Keratinocyte (primary cell): Measurements from ENCODE around the gene PDZD7. TPM values are rescaled to one million over a fixed set of nuclear protein-coding genes. Genes with fewer than 3 reads are reported as not detected.

Source experiments
- DNase-seq: peaks from one replicate; pipeline ENCODE4 v3.0.0-alpha.2; 2011; ENCODE audit warnings: low read depth, missing footprints, low spot score
- FAIRE-seq: peaks from 2 replicates; lab custom pipeline; 2011; peaks lifted over from hg19 to GRCh38; lab: Jason Lieb, UNC
- H2AFZ ChIP-seq: 2 replicates; pipeline ENCODE4 v1.6.0; 2012; ENCODE audit warnings: low read length, control low read depth, inconsistent platforms; ENCODE audit not compliant: control insufficient read depth
- H3K27ac ChIP-seq: 2 replicates; pipeline ENCODE4 v1.5.1; 2011; ENCODE audit warnings: low read length; ENCODE audit not compliant: control insufficient read depth, insufficient read depth
- H3K27me3 ChIP-seq: 3 replicates; pipeline ENCODE4 v1.6.0; 2011; ENCODE audit warnings: low read length; ENCODE audit not compliant: control insufficient read depth, insufficient read depth; ENCODE audit errors: extremely low read depth
- H3K36me3 ChIP-seq, 2 experiments: 2 replicates in 1 of 2; 3 replicates in 1 of 2; pipeline ENCODE4 v1.5.1; 2011; ENCODE audit warnings: low read length in 2 of 2, mild to moderate bottlenecking in 1 of 2; ENCODE audit not compliant: control insufficient read depth in 2 of 2, insufficient read depth in 2 of 2; ENCODE audit errors: extremely low read depth in 1 of 2
- H3K4me1 ChIP-seq: 3 replicates; pipeline ENCODE4 v1.5.1; 2011; ENCODE audit warnings: low read length; ENCODE audit not compliant: control insufficient read depth, insufficient read depth; ENCODE audit errors: extremely low read depth
- H3K4me2 ChIP-seq: 3 replicates; pipeline ENCODE4 v1.6.0; 2011; ENCODE audit warnings: low read depth, low read length; ENCODE audit not compliant: control insufficient read depth, insufficient read depth; ENCODE audit errors: extremely low read depth
- H3K4me3 ChIP-seq, 3 experiments: fragments of 200-600 bp in 1 of 3; sonication (generic) in 1 of 3; 2 replicates in 2 of 3; 3 replicates in 1 of 3; pipeline ENCODE4 v1.5.1; 2011 to 2016; ENCODE audit warnings: low read length in 3 of 3, mild to moderate bottlenecking in 3 of 3, control low read depth in 2 of 3, inconsistent platforms in 1 of 3, low read depth in 1 of 3, mixed read lengths in 1 of 3, mixed run types in 1 of 3, moderate library complexity in 1 of 3; ENCODE audit not compliant: control insufficient read depth in 2 of 3, insufficient read depth in 2 of 3; ENCODE audit errors: extremely low read depth in 1 of 3
- H3K79me2 ChIP-seq: 2 replicates; pipeline ENCODE4 v1.6.0; 2012; ENCODE audit warnings: low read length; ENCODE audit not compliant: control insufficient read depth, insufficient read depth
- H3K9ac ChIP-seq: 3 replicates; pipeline ENCODE4 v1.6.0; 2011; ENCODE audit warnings: low read length; ENCODE audit not compliant: control insufficient read depth, insufficient read depth; ENCODE audit errors: extremely low read depth
- H3K9me1 ChIP-seq: 3 replicates; pipeline ENCODE4 v1.6.0; 2011; ENCODE audit warnings: low read length; ENCODE audit not compliant: control insufficient read depth, insufficient read depth; ENCODE audit errors: extremely low read depth
- H3K9me3 ChIP-seq: 2 replicates; pipeline ENCODE4 v1.5.1; 2012; ENCODE audit warnings: low read depth, low read length; ENCODE audit not compliant: control insufficient read depth
- H4K20me1 ChIP-seq: 3 replicates; pipeline ENCODE4 v1.6.0; 2011; ENCODE audit warnings: low read length; ENCODE audit not compliant: control insufficient read depth, insufficient read depth; ENCODE audit errors: extremely low read depth
- EZH2 ChIP-seq: IDR thresholded peaks from one replicate; pipeline ENCODE4 v1.6.1; 2012; ENCODE audit warnings: inconsistent platforms, mild to moderate bottlenecking, low read length, moderate library complexity
- dilution Hi-C: fragments of 300-500 bp; cut with MboI; formaldehyde crosslinking; loops from one replicate; pipeline ENCODE4 v1.7.0; 2020; ENCODE audit warnings: low sequenced_read_pairs; ENCODE audit not compliant: extremely low pct_ligation_motif_present
- polyA plus RNA-seq, 5 experiments: library from polyadenylated mRNA; depleted of rRNA in 3 of 5; stranded (reverse) in 3 of 5; stranded (forward) in 1 of 5; unstranded in 1 of 5; fragments of >200 nt; gene quantifications; 1 replicate in 1 of 5; 2 replicates in 3 of 5; 3 replicates in 1 of 5; pipeline versions ENCODE4 v1.2.1 to v1.2.3, GENCODE V29; 2011 to 2012; ENCODE audit warnings: missing spikeins in 2 of 5, low read depth in 1 of 5, low replicate concordance in 1 of 5
- TF ChIP-seq, protein P1 (sequence below), 3 experiments: IDR thresholded peaks in 1 of 3; conservative IDR thresholded peaks in 1 of 3; optimal IDR thresholded peaks in 1 of 3; 2 replicates in 2 of 3; 3 replicates in 1 of 3; pipeline versions ENCODE3 to v1.5.1; 2011; ENCODE audit warnings: low read length in 3 of 3, mild to moderate bottlenecking in 3 of 3, moderate library complexity in 2 of 3, control low read depth in 1 of 3, inconsistent platforms in 1 of 3; ENCODE audit not compliant: insufficient read depth in 2 of 3; ENCODE audit errors: extremely low read depth in 1 of 3

PDZD7 gene
- polyA plus RNA-seq, 1 donor (not counting 4 experiments of a cell fraction or from before 2014, with no cell fraction given): 0.54 TPM

DNA sequence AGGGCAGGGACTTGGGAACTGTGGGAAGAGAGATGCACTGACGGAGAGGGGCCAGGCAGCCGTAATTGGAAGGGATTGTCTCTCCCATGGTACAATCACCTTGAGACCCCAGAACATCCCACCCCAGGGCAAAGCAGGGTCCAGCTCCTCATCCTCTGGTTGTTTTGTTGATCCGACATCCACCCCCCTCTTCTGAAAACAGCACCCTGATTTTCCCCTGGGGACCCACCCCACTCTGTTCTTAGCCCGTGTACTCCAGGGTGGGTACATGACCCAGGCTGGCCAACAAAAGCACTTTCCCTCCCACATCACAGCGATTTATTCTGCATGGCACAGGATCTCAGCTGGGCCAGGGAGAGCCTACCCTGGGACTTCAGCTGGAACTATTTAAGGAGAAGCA is 14.1 kb downstream of the PDZD7 start:
- TF ChIP-seq EZH2: no peak
- TF ChIP-seq, protein P1, sequence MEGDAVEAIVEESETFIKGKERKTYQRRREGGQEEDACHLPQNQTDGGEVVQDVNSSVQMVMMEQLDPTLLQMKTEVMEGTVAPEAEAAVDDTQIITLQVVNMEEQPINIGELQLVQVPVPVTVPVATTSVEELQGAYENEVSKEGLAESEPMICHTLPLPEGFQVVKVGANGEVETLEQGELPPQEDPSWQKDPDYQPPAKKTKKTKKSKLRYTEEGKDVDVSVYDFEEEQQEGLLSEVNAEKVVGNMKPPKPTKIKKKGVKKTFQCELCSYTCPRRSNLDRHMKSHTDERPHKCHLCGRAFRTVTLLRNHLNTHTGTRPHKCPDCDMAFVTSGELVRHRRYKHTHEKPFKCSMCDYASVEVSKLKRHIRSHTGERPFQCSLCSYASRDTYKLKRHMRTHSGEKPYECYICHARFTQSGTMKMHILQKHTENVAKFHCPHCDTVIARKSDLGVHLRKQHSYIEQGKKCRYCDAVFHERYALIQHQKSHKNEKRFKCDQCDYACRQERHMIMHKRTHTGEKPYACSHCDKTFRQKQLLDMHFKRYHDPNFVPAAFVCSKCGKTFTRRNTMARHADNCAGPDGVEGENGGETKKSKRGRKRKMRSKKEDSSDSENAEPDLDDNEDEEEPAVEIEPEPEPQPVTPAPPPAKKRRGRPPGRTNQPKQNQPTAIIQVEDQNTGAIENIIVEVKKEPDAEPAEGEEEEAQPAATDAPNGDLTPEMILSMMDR (optimal IDR thresholded peaks at IDR 0.05 in 1 of 3, IDR thresholded peaks at IDR 0.05 in 1 of 3, conservative IDR thresholded peaks at IDR 0.05 in 1 of 3; ENCODE audit: extremely low read depth in 1 of 3, insufficient read depth in 2 of 3, low read length in 3 of 3): no peak
- peaks cover 4% of the 10 kb centered on the region for H3K27me3 ChIP-seq
- H3K9ac ChIP-seq: no peak overlapping the region
- H3K36me3 ChIP-seq: no peaks in the 10 kb centered on the region
- H3K79me2 ChIP-seq: no peaks in the 10 kb centered on the region
- dilution Hi-C loops: no loop called here
- DNase-seq (no peak), FAIRE-seq (no peak)
- H2AFZ ChIP-seq: no peak overlapping the region
- no peaks in the 10 kb centered on the region for H3K9me3 ChIP-seq
- H3K4me3 ChIP-seq: no peak overlapping the region
- H3K9me1 ChIP-seq: no peaks in the 10 kb centered on the region
- H3K4me1 ChIP-seq: peaks cover 25% of the 10 kb centered on the region
- no peak overlapping the region for H3K4me2 ChIP-seq
- no peak overlapping the region for H3K27ac ChIP-seq
- H4K20me1 ChIP-seq: peaks cover 2% of the 10 kb centered on the region

DNA sequence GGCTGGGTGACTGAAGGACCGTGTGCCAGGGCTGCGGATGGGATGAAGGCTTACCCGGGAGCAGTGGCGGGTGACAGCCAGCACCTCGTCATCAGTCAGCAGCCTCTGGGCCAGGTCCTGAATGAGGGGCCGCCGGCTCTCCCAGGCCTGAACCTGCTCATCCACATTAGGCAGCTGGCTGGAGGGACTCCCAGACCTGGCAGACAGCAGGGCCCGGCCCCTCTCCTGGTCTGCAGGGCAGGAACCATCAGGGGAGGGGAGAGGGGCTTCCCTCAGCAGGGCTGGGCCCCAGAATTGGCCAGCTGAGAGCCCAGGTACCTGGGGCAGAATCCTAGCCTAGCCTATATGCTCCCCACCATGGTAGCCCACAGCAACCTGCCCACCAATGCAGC is 15.4 kb downstream of the PDZD7 start:
- DNase-seq (no peak), FAIRE-seq (no peak)
- dilution Hi-C loops: no loop called here
- Histone ChIP-seq H3K4me3 (no peak overlapping the region), H4K20me1 (peaks cover 2% of the 10 kb centered on the region), H3K9me3 (no peaks in the 10 kb centered on the region), H3K4me1 (peaks cover 25% of the 10 kb centered on the region), H3K27ac (no peak overlapping the region), H3K79me2 (no peaks in the 10 kb centered on the region), H3K27me3 (peaks cover 4% of the 10 kb centered on the region), H3K9ac (no peak overlapping the region), H3K4me2 (no peak overlapping the region), H3K9me1 (no peaks in the 10 kb centered on the region), H2AFZ (no peak overlapping the region), H3K36me3 (no peaks in the 10 kb centered on the region)
- no peak for TF ChIP-seq EZH2
- TF ChIP-seq, protein P1 (optimal IDR thresholded peaks at IDR 0.05 in 1 of 3, IDR thresholded peaks at IDR 0.05 in 1 of 3, conservative IDR thresholded peaks at IDR 0.05 in 1 of 3; ENCODE audit: extremely low read depth in 1 of 3, insufficient read depth in 2 of 3, low read length in 3 of 3): no peak
